ENCODE data around the gene MYLK. TPM values are rescaled to one million over a fixed set of nuclear protein-coding genes. Genes with fewer than 3 reads are reported as not detected.
"Not testable (repeated sequence)": the region's sequence is repeated elsewhere in the genome, so short reads cannot be mapped to it uniquely, and the experiment has no call there.

The MYLK gene
- polyA plus RNA-seq, 3 donors from 2014 or later: 0.36 to 3.7 (median 0.89) TPM

DNA sequence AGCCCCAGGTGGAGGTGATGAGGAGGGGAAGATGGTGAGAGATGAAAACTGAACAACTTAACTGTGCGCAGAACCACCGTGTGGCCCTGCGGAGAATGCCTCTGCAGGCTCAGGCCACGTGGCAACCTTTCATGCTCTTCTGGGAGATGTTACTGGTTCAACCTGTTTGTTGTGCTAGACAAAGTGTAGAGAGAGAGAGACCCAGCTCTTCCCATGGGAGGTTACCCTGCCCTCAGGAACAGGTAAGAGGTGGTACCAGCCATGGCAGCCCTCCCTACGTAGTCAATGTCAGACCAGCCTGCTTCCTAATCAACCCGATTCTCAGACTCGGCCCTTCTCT is 262.3 kb downstream of the MYLK start:
- DNase-seq: no peak
- H3K27ac Mint-ChIP-seq: no peak overlapping the region

DNA sequence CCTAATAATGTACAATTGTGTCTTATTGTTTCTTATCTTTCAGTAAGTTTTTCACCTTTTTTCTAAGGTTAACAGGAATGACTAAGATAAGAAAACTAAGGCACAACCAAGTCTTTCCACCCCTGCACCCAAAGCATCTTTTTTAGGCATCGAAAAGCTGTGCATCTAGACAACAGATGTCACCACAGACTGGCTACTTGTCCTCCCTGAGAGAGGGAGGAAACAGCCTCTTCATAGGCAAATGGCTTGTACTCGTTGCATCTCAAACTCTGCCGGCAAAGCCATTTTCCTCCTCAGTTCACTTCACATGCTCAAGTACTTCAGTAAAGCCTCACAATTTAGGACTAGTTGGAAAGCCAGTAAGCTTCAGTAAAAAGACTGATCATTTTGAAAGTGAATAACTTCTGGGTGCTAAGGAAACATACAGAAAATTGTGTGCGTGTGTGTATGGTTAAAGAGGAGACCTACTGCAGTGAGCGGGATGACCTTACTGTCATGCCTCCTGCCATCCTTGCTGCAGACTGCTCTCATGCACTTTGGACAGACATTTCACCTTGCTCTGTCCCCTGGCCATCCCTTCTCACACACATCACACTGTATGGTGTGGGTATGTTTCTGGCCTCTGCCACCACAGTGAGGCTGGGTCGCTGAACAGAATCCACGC is 262.8 kb downstream of the MYLK start:
- no peaks in the 10 kb centered on the region for H3K4me1 Mint-ChIP-seq
- H3K9me3 Mint-ChIP-seq: no peaks in the 10 kb centered on the region
- DNase-seq: no peak
- no peaks in the 10 kb centered on the region for H3K36me3 Mint-ChIP-seq
- H3K4me3 Mint-ChIP-seq: no peak overlapping the region
- peaks cover 1 to 6% (median 2%) of the 10 kb centered on the region in 3 donors for H3K27me3 Mint-ChIP-seq (ENCODE audit: low read depth in 3 of 3)
- no peak overlapping the region for H3K27ac Mint-ChIP-seq

More for the DNA sequence above, 262.3 kb downstream of the MYLK start:
- H3K9me3 Mint-ChIP-seq: no peaks in the 10 kb centered on the region
- H3K36me3 Mint-ChIP-seq: no peaks in the 10 kb centered on the region
- no peak overlapping the region for H3K4me3 Mint-ChIP-seq
- peaks cover 1 to 6% (median 2%) of the 10 kb centered on the region in 3 donors for H3K27me3 Mint-ChIP-seq (ENCODE audit: low read depth in 3 of 3)
- no peaks in the 10 kb centered on the region for H3K4me1 Mint-ChIP-seq

DNA sequence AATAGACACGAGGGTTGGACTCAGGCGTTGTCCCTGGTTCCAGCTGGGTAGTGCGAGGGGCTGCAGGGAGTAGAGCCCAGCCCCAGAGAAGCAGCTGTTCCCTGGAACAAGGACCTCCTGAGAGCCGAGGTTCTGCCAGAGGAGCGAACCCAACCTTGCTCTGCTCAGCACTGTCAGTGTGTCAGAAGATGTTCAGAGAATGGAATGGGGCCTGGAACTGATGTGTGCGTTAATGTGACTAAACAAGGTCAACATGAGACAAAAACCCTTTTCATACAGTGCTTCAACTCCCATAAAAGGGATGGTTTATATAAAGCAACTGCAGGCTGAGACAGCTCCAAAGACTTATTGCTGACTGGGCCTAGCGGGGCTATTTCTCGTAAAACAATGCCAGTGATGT is 263.8 kb downstream of the MYLK start:
- H3K4me3 Mint-ChIP-seq: no peak overlapping the region
- H3K36me3 Mint-ChIP-seq: no peaks in the 10 kb centered on the region
- H3K27me3 Mint-ChIP-seq (ENCODE audit: low read depth in 3 of 3): peaks cover 0 to 2% (median 1%) of the 10 kb centered on the region in 3 donors
- H3K9me3 Mint-ChIP-seq: no peaks in the 10 kb centered on the region
- no peaks in the 10 kb centered on the region for H3K4me1 Mint-ChIP-seq
- H3K27ac Mint-ChIP-seq: no peak overlapping the region
- no peak for DNase-seq

DNA sequence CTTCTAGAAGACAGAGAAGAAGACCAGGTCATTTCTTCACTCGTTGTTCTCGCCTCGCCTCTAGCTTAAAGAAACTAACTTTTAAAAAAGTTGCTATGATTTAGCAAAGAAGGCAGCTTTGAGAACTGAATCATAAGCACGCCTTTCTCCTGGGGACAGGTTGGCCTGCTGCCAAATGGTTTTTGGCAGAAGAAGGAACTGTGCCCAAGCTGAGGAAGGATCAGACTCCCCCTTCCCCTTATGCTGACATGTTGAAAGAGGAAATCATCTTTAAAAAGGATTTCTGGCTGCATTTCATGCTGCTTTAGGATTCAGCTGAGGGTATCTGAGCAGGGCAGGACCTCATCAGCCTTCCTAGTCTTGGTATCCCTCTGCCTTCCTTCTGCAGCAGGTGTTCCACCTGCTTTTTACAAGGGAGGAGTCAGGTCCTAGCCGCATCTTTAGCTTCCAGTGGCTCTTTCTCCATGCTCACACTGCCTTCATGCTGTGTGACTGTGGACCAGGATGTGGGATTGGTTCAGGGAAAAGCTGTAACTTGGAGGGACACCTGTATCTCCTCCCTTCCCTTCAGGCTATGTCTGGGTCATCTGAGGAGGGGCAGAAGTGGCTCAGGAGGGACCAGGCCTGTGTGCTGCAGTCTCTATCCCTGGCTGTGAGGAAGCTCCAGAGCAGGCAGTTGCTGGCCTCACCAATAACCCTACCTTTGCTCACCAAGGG is 265.2 kb downstream of the MYLK start:
- Mint-ChIP-seq H3K27ac (peak overlapping the region in 1 of 6 donors; percentile 7), H3K36me3 (peaks cover 0 to 3% (median 3%) of the 10 kb centered on the region in 3 donors)

DNA sequence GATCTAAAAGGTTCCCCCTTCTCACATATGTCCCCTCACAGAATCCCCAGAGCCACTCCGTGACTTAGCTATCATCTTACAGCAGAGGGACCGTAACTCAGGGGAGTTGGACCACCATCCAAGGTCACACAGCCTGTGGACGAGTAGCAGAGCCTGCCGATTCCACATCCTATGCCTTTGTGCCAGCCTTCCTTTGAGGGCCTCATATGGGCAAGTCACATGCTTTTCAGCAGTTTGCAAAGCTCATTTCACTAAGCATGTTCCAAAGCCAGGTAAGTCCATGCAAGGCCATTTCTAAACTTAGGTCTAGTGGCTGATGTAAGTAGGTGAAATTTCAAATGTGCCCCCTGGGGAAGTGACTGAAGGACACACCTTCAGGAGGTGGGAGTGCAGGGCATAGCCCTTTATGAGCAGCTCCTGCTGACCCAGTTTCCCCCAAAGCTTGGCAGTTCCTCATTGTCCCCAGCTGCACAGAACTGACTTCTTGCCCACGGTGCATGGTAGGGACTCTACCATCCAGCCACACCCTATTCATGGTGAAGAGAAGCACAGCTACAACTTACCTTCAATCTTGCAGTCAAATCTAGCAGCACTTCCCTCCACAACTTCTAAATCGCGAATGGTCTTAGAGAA is 265.9 kb downstream of the MYLK start:
- Mint-ChIP-seq H3K4me3 (no peak overlapping the region), H3K27me3 (ENCODE audit: low read depth in 3 of 3) (peaks cover 0 to 4% (median 1%) of the 10 kb centered on the region in 3 donors), H3K27ac (no peak overlapping the region), H3K4me1 (no peaks in the 10 kb centered on the region), H3K9me3 (no peaks in the 10 kb centered on the region), H3K36me3 (peaks cover 4 to 5% (median 4%) of the 10 kb centered on the region in 3 donors)
- no peak for DNase-seq

More for the DNA sequence above, 265.2 kb downstream of the MYLK start:
- DNase-seq: no peak
- Mint-ChIP-seq H3K4me1 (no peaks in the 10 kb centered on the region), H3K4me3 (no peak overlapping the region), H3K27me3 (ENCODE audit: low read depth in 3 of 3) (peaks cover 0 to 2% (median 1%) of the 10 kb centered on the region in 3 donors), H3K9me3 (no peaks in the 10 kb centered on the region)

DNA sequence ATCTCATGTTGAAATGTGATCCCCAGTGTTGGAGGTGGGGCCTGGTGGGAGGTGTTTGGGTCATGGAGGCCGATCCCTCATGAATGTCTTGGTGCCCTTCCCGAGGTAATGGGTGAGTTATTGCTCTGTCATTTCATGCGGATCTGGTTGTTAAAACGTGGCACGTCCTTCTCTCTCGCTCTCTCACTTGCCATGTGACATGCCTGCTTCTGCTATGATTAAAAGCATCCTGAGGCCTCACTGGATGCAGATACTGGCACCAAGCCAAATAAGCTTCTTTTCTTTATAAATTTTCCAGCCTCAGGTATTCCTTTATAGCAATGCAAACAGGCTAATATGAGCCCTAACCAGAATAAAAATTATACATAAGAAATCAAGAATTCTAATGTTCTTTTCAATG is 267.5 kb downstream of the MYLK start:
- Mint-ChIP-seq H3K4me3 (no peak overlapping the region), H3K9me3 (no peaks in the 10 kb centered on the region)

DNA sequence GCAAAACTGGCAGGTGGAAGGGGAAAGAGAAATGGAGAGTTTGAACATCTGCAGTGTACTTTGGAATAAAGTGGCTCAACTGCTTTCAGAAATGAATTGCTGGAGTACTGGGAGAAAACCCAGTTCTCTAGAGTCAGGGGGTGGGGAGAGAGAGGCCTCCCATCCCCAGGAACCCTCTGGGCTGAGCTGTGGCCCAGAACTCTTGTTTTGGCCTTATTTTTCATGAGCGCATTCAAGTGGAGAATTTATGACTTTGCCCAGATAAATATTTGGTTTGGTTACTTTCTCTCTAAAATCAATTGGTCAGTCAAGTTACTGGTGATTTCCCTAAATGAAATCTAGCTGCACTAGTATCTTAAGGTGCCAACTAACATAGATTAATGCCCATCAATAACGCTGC is 270.6 kb downstream of the MYLK start:
- Mint-ChIP-seq H3K9me3 (no peaks in the 10 kb centered on the region), H3K27ac (no peak overlapping the region), H3K4me3 (no peak overlapping the region), H3K27me3 (ENCODE audit: low read depth in 3 of 3) (peaks cover 0 to 2% (median 0%) of the 10 kb centered on the region in 3 donors), H3K36me3 (peaks cover 4 to 10% (median 8%) of the 10 kb centered on the region in 3 donors), H3K4me1 (no peaks in the 10 kb centered on the region)
- no peak for DNase-seq

More for the DNA sequence above, 267.5 kb downstream of the MYLK start:
- Mint-ChIP-seq H3K4me1 (no peaks in the 10 kb centered on the region), H3K27ac (no peak overlapping the region), H3K36me3 (peaks cover 4 to 10% (median 8%) of the 10 kb centered on the region in 3 donors), H3K27me3 (ENCODE audit: low read depth in 3 of 3) (peaks cover 0 to 2% (median 0%) of the 10 kb centered on the region in 3 donors)
- no peak for DNase-seq

DNA sequence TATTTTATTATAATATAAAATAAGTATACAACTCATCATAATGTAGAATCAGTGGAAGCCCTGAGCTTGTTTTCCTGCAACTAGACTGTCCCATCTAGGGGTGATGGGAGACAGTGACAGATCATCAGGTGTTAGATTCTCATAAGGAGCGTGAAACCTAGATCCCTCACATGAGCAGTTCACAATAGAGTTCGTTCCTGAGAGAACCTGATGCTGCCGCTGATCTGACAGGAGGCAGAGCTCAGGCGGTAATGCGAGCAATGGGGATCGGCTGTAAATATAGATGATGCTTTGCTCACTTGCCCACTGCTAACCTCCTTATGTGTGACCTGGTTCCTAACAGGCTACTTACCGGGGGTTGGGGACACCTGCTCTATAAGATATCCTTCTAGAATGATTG is 272.5 kb downstream of the MYLK start:
- H3K4me3 Mint-ChIP-seq; H3K9me3 Mint-ChIP-seq; H3K4me1 Mint-ChIP-seq; DNase-seq; H3K27me3 Mint-ChIP-seq (ENCODE audit: low read depth in 3 of 3); H3K27ac Mint-ChIP-seq: not testable (repeated sequence)
- H3K36me3 Mint-ChIP-seq: peaks cover 4 to 10% (median 8%) of the 10 kb centered on the region in 3 donors

DNA sequence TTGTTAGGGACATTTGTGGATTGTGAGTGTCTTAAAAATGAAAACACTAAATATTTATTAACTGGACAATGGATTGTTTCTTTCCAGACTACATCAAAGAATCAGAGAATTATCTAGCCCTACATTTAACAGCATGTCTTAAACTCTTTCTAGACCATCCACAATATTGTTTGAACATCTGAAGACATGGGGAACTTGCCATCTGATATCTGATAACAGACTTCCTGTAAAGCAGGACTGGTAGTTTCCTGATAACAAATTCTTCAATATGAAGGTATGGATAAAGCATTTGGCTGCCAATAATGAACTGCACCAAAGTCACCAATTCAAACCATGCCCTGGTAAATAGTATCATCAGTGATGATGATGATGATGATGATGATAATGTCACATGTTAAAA is 273.1 kb downstream of the MYLK start:
- Mint-ChIP-seq H3K27ac (no peak overlapping the region), H3K9me3 (no peaks in the 10 kb centered on the region), H3K27me3 (ENCODE audit: low read depth in 3 of 3) (peaks cover 0 to 2% (median 0%) of the 10 kb centered on the region in 3 donors), H3K4me1 (no peaks in the 10 kb centered on the region), H3K36me3 (peaks cover 4 to 10% (median 8%) of the 10 kb centered on the region in 3 donors), H3K4me3 (no peak overlapping the region)
- no peak for DNase-seq

DNA sequence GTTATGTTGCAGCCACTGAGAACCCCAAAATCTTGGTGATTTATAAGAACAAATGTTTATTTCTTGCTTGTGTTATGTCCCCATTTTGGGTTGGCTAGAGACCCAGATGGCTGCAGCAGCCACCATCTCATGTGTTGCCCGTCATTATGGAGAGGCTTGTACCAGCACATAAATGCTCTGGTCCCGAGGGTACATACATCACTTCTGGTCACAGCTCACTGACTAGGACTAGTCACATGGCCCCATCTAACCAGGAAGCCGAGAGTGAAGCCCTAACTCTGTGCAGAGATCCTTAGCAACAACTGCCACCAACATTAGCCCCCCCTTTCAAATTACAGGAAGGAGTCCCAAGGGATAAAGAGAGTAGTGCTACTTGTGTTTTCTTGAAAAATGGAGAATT is 273.8 kb downstream of the MYLK start:
- no peak for DNase-seq
- Mint-ChIP-seq H3K27ac (no peak overlapping the region), H3K36me3 (peaks cover 4 to 10% (median 8%) of the 10 kb centered on the region in 3 donors), H3K4me3 (no peak overlapping the region), H3K9me3 (no peaks in the 10 kb centered on the region), H3K4me1 (no peaks in the 10 kb centered on the region), H3K27me3 (ENCODE audit: low read depth in 3 of 3) (peaks cover 0 to 2% (median 0%) of the 10 kb centered on the region in 3 donors)

DNA sequence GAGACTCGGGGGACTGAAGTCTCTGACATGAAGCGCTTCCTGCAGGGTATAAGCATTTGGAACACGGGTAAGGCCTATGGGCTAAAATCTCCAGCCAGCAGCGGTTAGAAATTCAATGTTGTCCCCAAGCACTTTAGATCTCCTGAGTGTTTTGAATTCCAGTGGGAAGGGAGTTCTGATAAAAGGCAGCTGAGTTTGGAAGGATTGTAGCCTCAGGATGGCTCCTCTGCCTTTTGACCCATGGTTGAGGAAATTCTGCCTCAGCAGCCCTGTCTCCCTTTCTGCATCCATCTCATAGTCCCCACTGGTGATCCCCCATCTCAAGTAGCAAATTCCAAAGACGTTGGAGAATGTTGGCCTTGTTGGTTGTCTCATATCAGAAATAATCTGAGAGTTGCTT is 275.1 kb downstream of the MYLK start:
- Mint-ChIP-seq H3K4me3 (no peak overlapping the region), H3K27me3 (ENCODE audit: low read depth in 3 of 3) (peaks cover 0 to 2% (median 0%) of the 10 kb centered on the region in 3 donors), H3K36me3 (peaks cover 2 to 13% (median 7%) of the 10 kb centered on the region in 3 donors), H3K4me1 (no peaks in the 10 kb centered on the region), H3K9me3 (no peaks in the 10 kb centered on the region), H3K27ac (no peak overlapping the region)
- DNase-seq: no peak

DNA sequence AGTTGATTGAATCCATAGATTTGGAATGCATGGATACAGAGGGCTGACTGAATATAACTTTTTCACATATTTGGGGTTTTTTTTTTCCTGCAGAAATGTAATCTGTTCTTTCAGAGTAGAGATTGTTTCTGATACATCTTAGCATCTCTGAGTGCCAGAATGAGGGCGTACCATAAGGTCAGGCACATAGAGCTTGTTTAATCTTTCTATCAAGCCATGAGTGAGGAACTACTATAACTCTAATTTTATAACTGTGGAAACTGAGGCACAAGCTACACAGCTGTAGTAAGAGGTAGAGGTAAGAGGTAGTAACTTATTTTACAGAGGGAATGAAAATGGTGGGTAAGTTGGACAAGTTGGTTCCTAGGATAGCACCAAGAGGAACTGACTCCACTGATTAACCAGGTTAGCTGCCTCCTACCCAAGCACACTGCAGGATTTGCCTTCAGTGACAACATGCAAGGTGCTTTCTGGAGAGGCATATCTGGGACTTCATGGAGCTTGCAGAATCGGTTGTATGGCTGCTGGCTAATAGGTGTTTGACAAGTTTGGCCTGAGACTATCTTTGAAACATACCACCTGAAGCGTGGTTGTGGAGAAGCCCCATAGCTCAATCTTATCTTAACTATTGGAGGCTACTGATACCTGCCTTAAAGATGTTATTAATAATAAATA is 275.7 kb downstream of the MYLK start:
- DNase-seq: no peak
- H3K27ac Mint-ChIP-seq: no peak overlapping the region
- H3K27me3 Mint-ChIP-seq (ENCODE audit: low read depth in 3 of 3): peaks cover 0 to 2% (median 0%) of the 10 kb centered on the region in 3 donors
- H3K4me1 Mint-ChIP-seq: no peaks in the 10 kb centered on the region
- H3K36me3 Mint-ChIP-seq: peaks cover 0 to 10% (median 4%) of the 10 kb centered on the region in 3 donors
- H3K9me3 Mint-ChIP-seq: no peaks in the 10 kb centered on the region
- no peak overlapping the region for H3K4me3 Mint-ChIP-seq

DNA sequence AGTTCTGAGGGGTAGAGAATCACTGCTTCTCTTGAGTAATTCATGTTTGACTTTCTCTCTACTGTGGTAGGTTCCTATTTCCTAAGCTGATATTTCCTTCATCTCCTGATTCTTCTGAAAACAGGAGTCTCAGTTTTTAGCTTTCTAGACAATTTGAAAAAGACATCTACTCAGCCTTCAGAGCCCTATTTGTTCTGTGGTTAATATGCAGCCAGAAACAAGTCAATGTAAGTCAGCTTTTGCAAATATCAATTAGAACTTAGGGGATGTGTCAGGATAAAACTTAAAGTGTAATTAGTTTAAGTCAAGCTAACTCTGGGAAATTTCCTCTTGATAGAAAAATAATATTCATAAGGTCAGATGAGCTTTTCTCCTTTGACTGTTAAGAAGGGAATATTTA is 277.6 kb downstream of the MYLK start:
- Mint-ChIP-seq H3K36me3 (peaks cover 0 to 3% (median 1%) of the 10 kb centered on the region in 3 donors), H3K4me1 (no peaks in the 10 kb centered on the region), H3K4me3 (no peak overlapping the region), H3K27ac (peak overlapping the region in 3 of 6 donors; percentile 21 to 31 (median 31)), H3K9me3 (no peaks in the 10 kb centered on the region), H3K27me3 (ENCODE audit: low read depth in 3 of 3) (no peaks in the 10 kb centered on the region)
- DNase-seq: no peak

Measured in immature natural killer cell (primary cell).